WERI-Rb-1 (cell line): ENCODE data around the gene TBC1D2.

Experiments used
- DNase-seq: peaks from one replicate; pipeline ENCODE4 v3.0.0-alpha.2; 2020
- H3K27ac ChIP-seq: fragments of 250-450 bp; sonication (Bioruptor Pico); 2 replicates; pipeline ENCODE4 v1.5.1; 2020; ENCODE audit warnings: mild to moderate bottlenecking, moderate library complexity
- H3K27me3 ChIP-seq: fragments of 250-450 bp; sonication (Bioruptor Pico); 2 replicates; pipeline ENCODE4 v1.5.1; 2021; ENCODE audit warnings: mild to moderate bottlenecking, low read depth, moderate library complexity; ENCODE audit not compliant: insufficient read depth, severe bottlenecking
- H3K36me3 ChIP-seq: fragments of 250-450 bp; sonication (Bioruptor Pico); 2 replicates; pipeline ENCODE4 v1.5.1; 2020; ENCODE audit warnings: mild to moderate bottlenecking, moderate library complexity
- H3K4me3 ChIP-seq: 2 replicates; pipeline ENCODE4 v1.5.1; 2011; ENCODE audit warnings: low read depth, mild to moderate bottlenecking, control low read depth, low read length
- H3K9me3 ChIP-seq: fragments of 250-450 bp; sonication (Bioruptor Pico); 2 replicates; pipeline ENCODE4 v1.5.1; 2021; ENCODE audit warnings: mild to moderate bottlenecking, moderate library complexity; ENCODE audit not compliant: severe bottlenecking
- TF ChIP-seq, protein P1 (sequence below): IDR thresholded peaks from 2 replicates; pipeline ENCODE4 v1.5.1; 2011; ENCODE audit warnings: low read depth, mild to moderate bottlenecking, control low read depth, inconsistent platforms, low read length

The TBC1D2 gene

GRCh38 chr9:98189412-98189811, 66.0 kb downstream of the TBC1D2 start:
- Histone ChIP-seq H3K27ac (peak overlapping the region; percentile 9; the same call in 1 of the 2 replicates), H3K9me3 (no peaks in the 10 kb centered on the region), H3K27me3 (no peaks in the 10 kb centered on the region), H3K36me3 (peaks cover 8% of the 10 kb centered on the region; the same call in 1 of the 2 replicates), H3K4me3 (no peak overlapping the region)
- TF ChIP-seq, protein P1, sequence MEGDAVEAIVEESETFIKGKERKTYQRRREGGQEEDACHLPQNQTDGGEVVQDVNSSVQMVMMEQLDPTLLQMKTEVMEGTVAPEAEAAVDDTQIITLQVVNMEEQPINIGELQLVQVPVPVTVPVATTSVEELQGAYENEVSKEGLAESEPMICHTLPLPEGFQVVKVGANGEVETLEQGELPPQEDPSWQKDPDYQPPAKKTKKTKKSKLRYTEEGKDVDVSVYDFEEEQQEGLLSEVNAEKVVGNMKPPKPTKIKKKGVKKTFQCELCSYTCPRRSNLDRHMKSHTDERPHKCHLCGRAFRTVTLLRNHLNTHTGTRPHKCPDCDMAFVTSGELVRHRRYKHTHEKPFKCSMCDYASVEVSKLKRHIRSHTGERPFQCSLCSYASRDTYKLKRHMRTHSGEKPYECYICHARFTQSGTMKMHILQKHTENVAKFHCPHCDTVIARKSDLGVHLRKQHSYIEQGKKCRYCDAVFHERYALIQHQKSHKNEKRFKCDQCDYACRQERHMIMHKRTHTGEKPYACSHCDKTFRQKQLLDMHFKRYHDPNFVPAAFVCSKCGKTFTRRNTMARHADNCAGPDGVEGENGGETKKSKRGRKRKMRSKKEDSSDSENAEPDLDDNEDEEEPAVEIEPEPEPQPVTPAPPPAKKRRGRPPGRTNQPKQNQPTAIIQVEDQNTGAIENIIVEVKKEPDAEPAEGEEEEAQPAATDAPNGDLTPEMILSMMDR, result no peak
- no peak for DNase-seq

- Histone ChIP-seq H3K27ac (peak overlapping the region; percentile 75), H3K4me3 (no peak overlapping the region), H3K9me3 (no peaks in the 10 kb centered on the region), H3K27me3 (no peaks in the 10 kb centered on the region), H3K36me3 (peaks cover 8% of the 10 kb centered on the region; the same call in 1 of the 2 replicates)
- TF ChIP-seq, protein P1, result no peak
- DNase-seq, result no peak
Measured at GRCh38 chr9:98187926-98188325, 67.5 kb downstream of the TBC1D2 start.

DNA sequence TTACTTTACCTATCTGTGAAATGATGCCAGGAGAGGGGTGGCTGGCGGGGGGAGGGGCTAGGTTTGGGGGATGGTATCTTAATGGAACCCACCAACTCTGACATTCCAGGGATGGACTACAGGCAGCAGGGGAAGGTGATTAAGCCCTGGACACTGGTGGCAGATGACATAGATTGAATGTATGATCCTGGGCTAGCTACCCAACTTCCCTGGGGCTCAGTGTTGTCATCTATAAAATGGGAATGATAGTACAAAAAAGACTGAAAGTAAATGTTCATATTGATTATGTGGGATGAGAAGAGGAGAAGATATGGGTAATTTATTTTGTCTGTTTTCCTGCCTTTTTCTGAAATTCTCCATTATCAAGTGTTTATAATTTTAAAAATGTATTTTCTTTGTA, 69.2 kb downstream of the TBC1D2 start:
- DNase-seq, result no peak
- TF ChIP-seq, protein P1, result no peak

GRCh38 chr9:98185611-98186171, 69.8 kb downstream of the TBC1D2 start:
- Histone ChIP-seq H3K36me3 (peaks cover 8% of the 10 kb centered on the region; the same call in 1 of the 2 replicates), H3K27ac (no peak overlapping the region), H3K27me3 (no peaks in the 10 kb centered on the region), H3K9me3 (no peaks in the 10 kb centered on the region), H3K4me3 (no peak overlapping the region)
- DNase-seq, result no peak
- TF ChIP-seq, protein P1, result no peak

More for the DNA sequence above, 69.2 kb downstream of the TBC1D2 start:
- Histone ChIP-seq H3K4me3 (no peak overlapping the region), H3K36me3 (peaks cover 8% of the 10 kb centered on the region; the same call in 1 of the 2 replicates), H3K9me3 (no peaks in the 10 kb centered on the region), H3K27me3 (no peaks in the 10 kb centered on the region), H3K27ac (no peak overlapping the region; the same call in 1 of the 2 replicates)

DNA sequence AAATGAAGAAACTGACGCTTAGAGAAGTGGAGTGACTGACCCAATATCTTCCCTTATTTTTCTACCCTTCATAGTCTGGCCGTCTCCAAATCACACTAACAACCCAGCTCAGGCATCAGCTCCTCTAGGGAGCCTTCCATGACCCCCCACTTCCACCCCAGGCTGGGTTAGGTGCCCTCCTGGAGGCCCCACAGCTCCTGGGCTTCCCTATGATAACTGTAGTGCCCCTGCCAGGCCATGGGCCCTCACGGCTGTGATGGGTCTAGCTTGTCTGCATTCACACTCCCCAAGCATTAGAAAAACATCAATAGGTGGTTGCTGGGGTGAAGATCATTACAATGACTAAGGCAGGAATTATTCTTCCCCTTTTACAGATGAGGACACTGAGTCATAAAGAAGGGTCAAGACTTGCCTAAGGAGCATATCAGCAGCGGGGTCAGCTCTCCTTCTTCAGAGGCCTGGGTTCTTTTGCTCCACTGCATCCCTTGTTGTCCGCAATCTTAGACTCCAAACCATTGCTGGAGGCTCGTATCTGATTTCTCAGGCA, 70.4 kb downstream of the TBC1D2 start:
- DNase-seq, result no peak
- H3K27ac ChIP-seq, result no peak overlapping the region
- no peaks in the 10 kb centered on the region for H3K9me3 ChIP-seq
- peaks cover 8% of the 10 kb centered on the region; the same call in 1 of the 2 replicates for H3K36me3 ChIP-seq
- no peak overlapping the region for H3K4me3 ChIP-seq
- TF ChIP-seq, protein P1, result no peak
- H3K27me3 ChIP-seq, result no peaks in the 10 kb centered on the region
